ENCODE results near the gene LHX3. TPM values are rescaled to one million over a fixed set of nuclear protein-coding genes. Genes with fewer than 3 reads are reported as not detected.

The LHX3 gene
- total and polyA plus RNA-seq, 4 donors: not detected

GRCh38 chr9:136187197-136187596, 17.7 kb downstream of the LHX3 start:
- H3K27me3 ChIP-seq (ENCODE audit: control insufficient read depth in 3 of 3, insufficient read depth in 3 of 3, low read length in 2 of 3): peaks cover 11 to 42% (median 34%) of the 10 kb centered on the region in 3 donors
- 89 to 95% methylated on average over 18 of the region's 18 CpGs for WGBS, 2 donors
- no peak for DNase-seq
- ATAC-seq (ENCODE audit: insufficient read depth, low FRiP score): no peak
- no peak overlapping the region for H3K27ac ChIP-seq (ENCODE audit: low read depth in 1 of 2, low read length in 1 of 2)
- H3K9ac ChIP-seq (ENCODE audit: insufficient read depth in 1 of 2, low read length in 2 of 2): no peak overlapping the region
- no peaks in the 10 kb centered on the region for H3K36me3 ChIP-seq (ENCODE audit: control insufficient read depth in 4 of 4, insufficient read depth in 4 of 4, low read length in 4 of 4)
- TF ChIP-seq, protein P1, sequence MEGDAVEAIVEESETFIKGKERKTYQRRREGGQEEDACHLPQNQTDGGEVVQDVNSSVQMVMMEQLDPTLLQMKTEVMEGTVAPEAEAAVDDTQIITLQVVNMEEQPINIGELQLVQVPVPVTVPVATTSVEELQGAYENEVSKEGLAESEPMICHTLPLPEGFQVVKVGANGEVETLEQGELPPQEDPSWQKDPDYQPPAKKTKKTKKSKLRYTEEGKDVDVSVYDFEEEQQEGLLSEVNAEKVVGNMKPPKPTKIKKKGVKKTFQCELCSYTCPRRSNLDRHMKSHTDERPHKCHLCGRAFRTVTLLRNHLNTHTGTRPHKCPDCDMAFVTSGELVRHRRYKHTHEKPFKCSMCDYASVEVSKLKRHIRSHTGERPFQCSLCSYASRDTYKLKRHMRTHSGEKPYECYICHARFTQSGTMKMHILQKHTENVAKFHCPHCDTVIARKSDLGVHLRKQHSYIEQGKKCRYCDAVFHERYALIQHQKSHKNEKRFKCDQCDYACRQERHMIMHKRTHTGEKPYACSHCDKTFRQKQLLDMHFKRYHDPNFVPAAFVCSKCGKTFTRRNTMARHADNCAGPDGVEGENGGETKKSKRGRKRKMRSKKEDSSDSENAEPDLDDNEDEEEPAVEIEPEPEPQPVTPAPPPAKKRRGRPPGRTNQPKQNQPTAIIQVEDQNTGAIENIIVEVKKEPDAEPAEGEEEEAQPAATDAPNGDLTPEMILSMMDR (IDR thresholded peaks at IDR 0.05; ENCODE audit: control extremely low read depth, extremely low read depth): no peak
- H3K9me3 ChIP-seq (ENCODE audit: control insufficient read depth in 4 of 4, insufficient read depth in 3 of 4, low read length in 3 of 4): peaks cover 0 to 6% (median 0%) of the 10 kb centered on the region in 4 donors
- H3K4me3 ChIP-seq: no peak overlapping the region
- H3K4me1 ChIP-seq (ENCODE audit: control insufficient read depth in 5 of 5, insufficient read depth in 5 of 5, low read length in 5 of 5): no peaks in the 10 kb centered on the region

DNA sequence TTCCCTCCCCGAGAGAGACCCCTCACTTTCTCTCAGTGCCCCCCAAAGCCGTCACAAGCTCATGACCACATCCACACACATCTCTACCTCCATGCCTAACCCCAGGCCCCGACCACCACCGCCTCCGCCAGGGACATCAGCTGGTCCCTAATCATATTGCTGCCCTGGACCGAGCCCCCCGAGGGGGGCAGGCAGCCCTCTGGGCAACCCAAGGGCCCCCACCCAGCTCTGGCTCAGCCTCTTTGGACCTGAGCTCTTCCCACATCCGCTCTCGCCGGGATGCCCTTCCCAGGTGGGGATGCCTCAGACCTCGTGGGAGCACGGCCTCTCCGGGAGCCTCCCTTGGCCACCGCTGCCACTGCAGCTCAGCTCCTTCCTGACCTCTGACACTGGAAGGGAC, 18.5 kb downstream of the LHX3 start:
- no peak for ATAC-seq (ENCODE audit: insufficient read depth, low FRiP score)
- Histone ChIP-seq H3K9me3 (ENCODE audit: control insufficient read depth in 4 of 4, insufficient read depth in 3 of 4, low read length in 3 of 4) (peaks cover 0 to 4% (median 0%) of the 10 kb centered on the region in 4 donors), H3K9ac (ENCODE audit: insufficient read depth in 1 of 2, low read length in 2 of 2) (no peak overlapping the region), H3K27me3 (ENCODE audit: control insufficient read depth in 3 of 3, insufficient read depth in 3 of 3, low read length in 2 of 3) (peaks cover 6 to 34% (median 28%) of the 10 kb centered on the region in 3 donors), H3K27ac (ENCODE audit: low read depth in 1 of 2, low read length in 1 of 2) (no peak overlapping the region), H3K4me1 (ENCODE audit: control insufficient read depth in 5 of 5, insufficient read depth in 5 of 5, low read length in 5 of 5) (no peaks in the 10 kb centered on the region), H3K36me3 (ENCODE audit: control insufficient read depth in 4 of 4, insufficient read depth in 4 of 4, low read length in 4 of 4) (no peaks in the 10 kb centered on the region), H3K4me3 (no peak overlapping the region)
- 65 to 83% methylated on average over 14 of the region's 14 CpGs for WGBS, 2 donors
- DNase-seq: no peak
- TF ChIP-seq, protein P1 (IDR thresholded peaks at IDR 0.05; ENCODE audit: control extremely low read depth, extremely low read depth): no peak

GRCh38 chr9:136185596-136186366, 19.1 kb downstream of the LHX3 start:
- 65 to 66% methylated on average over 31 to 32 of the region's 32 CpGs for WGBS, 2 donors
- H3K9me3 ChIP-seq (ENCODE audit: control insufficient read depth in 4 of 4, insufficient read depth in 3 of 4, low read length in 3 of 4): peaks cover 0 to 4% (median 0%) of the 10 kb centered on the region in 4 donors
- no peak overlapping the region for H3K27ac ChIP-seq (ENCODE audit: low read depth in 1 of 2, low read length in 1 of 2)
- ATAC-seq (ENCODE audit: insufficient read depth, low FRiP score) (no peak), DNase-seq (no peak)
- H3K36me3 ChIP-seq (ENCODE audit: control insufficient read depth in 4 of 4, insufficient read depth in 4 of 4, low read length in 4 of 4): no peaks in the 10 kb centered on the region
- H3K27me3 ChIP-seq (ENCODE audit: control insufficient read depth in 3 of 3, insufficient read depth in 3 of 3, low read length in 2 of 3): peaks cover 4 to 28% (median 22%) of the 10 kb centered on the region in 3 donors
- TF ChIP-seq, protein P1 (IDR thresholded peaks at IDR 0.05; ENCODE audit: control extremely low read depth, extremely low read depth): no peak
- no peak overlapping the region for H3K9ac ChIP-seq (ENCODE audit: insufficient read depth in 1 of 2, low read length in 2 of 2)
- no peak overlapping the region for H3K4me3 ChIP-seq
- H3K4me1 ChIP-seq (ENCODE audit: control insufficient read depth in 5 of 5, insufficient read depth in 5 of 5, low read length in 5 of 5): no peaks in the 10 kb centered on the region
